ENCODE data around the gene FOXO3.
A peak's percentile ranks its signal among the peaks of the same experiment; 100 is the strongest.

Gene FOXO3

GRCh38 chr6:108560463-108561308 is at the start of gene FOXO3:
FOXO3 (plus strand) TSS chr6:108560917; CDS start chr6:108561209, 292 bp downstream.
- peak within 1 kb of the TSS; percentile 54 for H3K27ac ChIP-seq (ENCODE audit: low read depth, low read length)
- H3K4me3 ChIP-seq (ENCODE audit: low read length), result peak within 1 kb of the TSS; percentile 98
- peak within 1 kb of the TSS; percentile 83 for H3K4me2 ChIP-seq (ENCODE audit: low read length)
- H3K9me2 ChIP-seq (replicated peaks; ENCODE audit: control insufficient read depth, low read length), result no peaks in the 10 kb centered on the region
- no peaks in the 10 kb centered on the region for H3K9me3 ChIP-seq (ENCODE audit: control insufficient read depth, insufficient read depth, low read length)
- peaks cover 20% of the 10 kb centered on the region for H4K20me1 ChIP-seq (ENCODE audit: control insufficient read depth, insufficient read depth, low read depth, low read length)
- TF ChIP-seq EZH2phosphoT487 (IDR thresholded peaks at IDR 0.05; ENCODE audit: borderline replicate concordance, low read length), result no peak
- no peak for TF ChIP-seq CTCF (IDR thresholded peaks at IDR 0.05; ENCODE audit: low read depth, low read length, poor library complexity, severe bottlenecking)
- H3K79me2 ChIP-seq (ENCODE audit: control insufficient read depth, low read length), result peaks cover 24% of the 10 kb centered on the region
- H3K27me3 ChIP-seq (ENCODE audit: control insufficient read depth, low read length), result no peaks in the 10 kb centered on the region
- H3K36me3 ChIP-seq (ENCODE audit: control insufficient read depth, low read length), result peaks cover 14% of the 10 kb centered on the region
- peaks cover 47% of the 10 kb centered on the region for H3K4me1 ChIP-seq (ENCODE audit: control insufficient read depth, low read length)
- H3F3A ChIP-seq (ENCODE audit: control insufficient read depth, insufficient read depth), result peaks cover 36% of the 10 kb centered on the region

GRCh38 chr6:108518714-108519576 is 41.8 kb upstream of the FOXO3 start:
- no peak overlapping the region for H3K4me3 ChIP-seq (ENCODE audit: low read length)
- H3K27me3 ChIP-seq (ENCODE audit: control insufficient read depth, low read length), result no peaks in the 10 kb centered on the region
- H3F3A ChIP-seq (ENCODE audit: control insufficient read depth, insufficient read depth), result no peaks in the 10 kb centered on the region
- no peaks in the 10 kb centered on the region for H3K9me3 ChIP-seq (ENCODE audit: control insufficient read depth, insufficient read depth, low read length)
- no peaks in the 10 kb centered on the region for H4K20me1 ChIP-seq (ENCODE audit: control insufficient read depth, insufficient read depth, low read depth, low read length)
- TF ChIP-seq EZH2phosphoT487 (IDR thresholded peaks at IDR 0.05; ENCODE audit: borderline replicate concordance, low read length) (no peak), CTCF (IDR thresholded peaks at IDR 0.05; ENCODE audit: low read depth, low read length, poor library complexity, severe bottlenecking) (peak; percentile 67)
- H3K4me1 ChIP-seq (ENCODE audit: control insufficient read depth, low read length), result no peaks in the 10 kb centered on the region
- H3K27ac ChIP-seq (ENCODE audit: low read depth, low read length), result no peak overlapping the region
- H3K36me3 ChIP-seq (ENCODE audit: control insufficient read depth, low read length), result no peaks in the 10 kb centered on the region
- H3K4me2 ChIP-seq (ENCODE audit: low read length), result no peak overlapping the region
- H3K9me2 ChIP-seq (replicated peaks; ENCODE audit: control insufficient read depth, low read length), result no peaks in the 10 kb centered on the region
- H3K79me2 ChIP-seq (ENCODE audit: control insufficient read depth, low read length), result no peaks in the 10 kb centered on the region

GRCh38 chr6:108521616-108522107 is 39.1 kb upstream of the FOXO3 start:
- no peaks in the 10 kb centered on the region for H3K9me3 ChIP-seq (ENCODE audit: control insufficient read depth, insufficient read depth, low read length)
- no peaks in the 10 kb centered on the region for H3K4me1 ChIP-seq (ENCODE audit: control insufficient read depth, low read length)
- H3K4me2 ChIP-seq (ENCODE audit: low read length), result no peak overlapping the region
- H3K79me2 ChIP-seq (ENCODE audit: control insufficient read depth, low read length), result no peaks in the 10 kb centered on the region
- H4K20me1 ChIP-seq (ENCODE audit: control insufficient read depth, insufficient read depth, low read depth, low read length), result no peaks in the 10 kb centered on the region
- no peaks in the 10 kb centered on the region for H3F3A ChIP-seq (ENCODE audit: control insufficient read depth, insufficient read depth)
- TF ChIP-seq EZH2phosphoT487 (IDR thresholded peaks at IDR 0.05; ENCODE audit: borderline replicate concordance, low read length), result no peak
- TF ChIP-seq CTCF (IDR thresholded peaks at IDR 0.05; ENCODE audit: low read depth, low read length, poor library complexity, severe bottlenecking), result no peak
- no peaks in the 10 kb centered on the region for H3K36me3 ChIP-seq (ENCODE audit: control insufficient read depth, low read length)
- no peak overlapping the region for H3K27ac ChIP-seq (ENCODE audit: low read depth, low read length)
- no peaks in the 10 kb centered on the region for H3K27me3 ChIP-seq (ENCODE audit: control insufficient read depth, low read length)
- H3K4me3 ChIP-seq (ENCODE audit: low read length), result no peak overlapping the region
- no peaks in the 10 kb centered on the region for H3K9me2 ChIP-seq (replicated peaks; ENCODE audit: control insufficient read depth, low read length)

Data from DOHH2 (cell line).